ENCODE data around the gene FGD4.

Gene FGD4

GRCh38 chr12:32567296-32567674, 167.9 kb downstream of the FGD4 start:
- no peak for DNase-seq

- peak; percentile 53 for DNase-seq
These were observed 168.9 kb downstream of the FGD4 start for GRCh38 chr12:32568228-32568627.

GRCh38 chr12:32569259-32569658, 169.9 kb downstream of the FGD4 start:
- DNase-seq = peak; percentile 14

GRCh38 chr12:32574585-32574984, 175.2 kb downstream of the FGD4 start:
- peak; percentile 37 for DNase-seq

- no peak for DNase-seq
These were observed 178.0 kb downstream of the FGD4 start for GRCh38 chr12:32577328-32577727.

GRCh38 chr12:32583534-32583933, 184.2 kb downstream of the FGD4 start:
- no peak for DNase-seq

DNA sequence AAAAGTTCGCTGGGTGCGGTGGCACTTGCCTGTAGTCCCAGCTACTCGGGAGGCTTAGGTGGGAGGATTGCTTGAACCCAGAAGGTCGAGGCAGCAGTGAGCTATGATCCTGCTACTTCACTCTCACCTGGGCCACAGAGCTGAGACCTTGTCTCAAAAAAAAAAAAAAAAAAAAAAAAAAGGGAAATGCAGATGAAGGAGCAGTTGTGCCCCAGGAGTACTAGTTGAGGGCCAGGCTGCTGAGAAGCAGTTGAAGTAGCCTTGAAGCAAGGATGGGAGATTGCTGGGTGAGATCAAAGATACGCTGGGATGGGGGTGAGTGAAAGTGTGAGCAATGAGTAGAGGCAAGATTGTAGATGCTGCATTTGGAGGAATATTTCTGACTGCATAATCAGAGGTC, 186.3 kb downstream of the FGD4 start:
- no peak for DNase-seq

DNA sequence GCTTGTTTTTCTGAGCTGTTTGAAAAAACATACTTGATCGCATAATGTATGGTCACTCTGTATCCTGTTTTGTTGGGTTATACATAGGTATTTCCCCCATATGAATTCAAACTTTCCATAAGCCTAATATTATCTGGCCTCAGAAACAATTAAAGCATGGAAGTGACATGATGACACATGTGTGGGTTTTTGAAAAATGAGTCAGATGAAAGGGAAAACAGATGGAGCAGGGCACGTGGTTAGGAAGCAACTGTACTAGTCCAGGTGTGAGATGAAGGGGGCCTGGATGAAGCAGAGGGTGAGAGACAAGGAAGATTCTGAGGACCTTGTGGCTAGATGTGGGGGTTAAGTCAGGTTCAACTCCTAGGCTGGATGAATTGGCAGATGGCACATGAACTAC, 187.0 kb downstream of the FGD4 start:
- peak; percentile 43 for DNase-seq

DNA sequence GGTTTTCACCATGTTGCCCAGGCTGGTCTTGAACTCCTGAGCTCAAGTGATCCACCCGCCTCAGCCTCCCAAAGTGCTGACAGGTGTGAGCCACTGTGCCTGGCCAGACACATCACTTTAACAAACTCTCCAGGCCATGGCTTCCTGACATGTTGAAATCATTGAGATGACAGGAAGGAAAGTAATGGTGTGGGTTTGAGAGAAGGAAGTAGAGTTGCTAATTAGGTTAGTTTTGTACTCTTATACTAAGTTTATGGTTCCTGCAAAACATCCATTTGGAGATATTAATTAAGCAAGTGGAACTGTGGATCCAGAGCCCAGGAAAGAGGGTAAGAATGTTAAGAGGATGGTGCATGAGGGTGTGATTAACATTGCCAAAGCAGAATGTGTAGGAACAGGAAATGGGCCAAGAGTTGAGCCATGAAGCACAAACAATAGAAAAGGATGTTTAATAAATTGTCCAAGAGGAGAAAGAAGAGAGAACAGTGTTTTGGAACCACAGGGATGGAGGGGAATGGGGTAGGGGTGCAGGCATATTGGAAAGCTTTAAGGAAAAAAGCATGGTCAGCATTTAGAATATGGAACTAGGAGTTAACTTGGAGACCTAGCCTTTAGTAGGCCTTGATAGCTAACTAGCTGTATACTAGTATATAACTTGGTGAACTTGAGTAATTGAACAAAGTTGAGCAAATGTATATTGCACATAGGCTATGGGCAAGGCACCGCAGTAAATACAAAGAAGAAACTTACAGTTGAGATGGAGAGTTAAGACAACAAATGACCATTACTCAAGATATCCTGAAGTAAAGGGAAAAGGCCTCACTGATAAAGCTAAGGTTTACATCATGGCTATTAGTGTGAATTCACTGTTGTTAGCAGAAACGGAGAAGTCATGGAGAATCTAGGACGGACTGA, 188.5 kb downstream of the FGD4 start:
- no peak for DNase-seq

GRCh38 chr12:32588604-32589003, 189.2 kb downstream of the FGD4 start:
- DNase-seq = no peak

- DNase-seq = no peak
These were observed 190.0 kb downstream of the FGD4 start for GRCh38 chr12:32589165-32589865.

DNA sequence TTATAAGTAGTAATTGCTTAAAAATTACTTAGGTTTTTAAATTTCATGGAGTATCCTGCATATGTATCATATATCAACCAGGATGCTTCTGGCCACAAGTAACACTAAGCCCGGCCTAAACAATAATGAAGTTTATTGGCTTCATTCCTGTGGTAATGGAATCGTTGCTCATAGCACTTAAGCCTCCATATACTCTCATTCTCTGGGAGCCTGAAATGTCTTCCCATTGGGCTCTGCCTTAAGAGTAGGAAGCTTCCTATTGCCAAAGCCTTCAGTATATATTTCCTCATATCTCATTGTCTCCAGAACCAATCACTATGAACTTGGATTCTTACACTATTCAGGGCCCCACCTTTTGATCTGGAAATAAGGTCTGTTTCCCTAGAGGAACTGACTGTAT, 195.9 kb downstream of the FGD4 start:
- DNase-seq = no peak

DNA sequence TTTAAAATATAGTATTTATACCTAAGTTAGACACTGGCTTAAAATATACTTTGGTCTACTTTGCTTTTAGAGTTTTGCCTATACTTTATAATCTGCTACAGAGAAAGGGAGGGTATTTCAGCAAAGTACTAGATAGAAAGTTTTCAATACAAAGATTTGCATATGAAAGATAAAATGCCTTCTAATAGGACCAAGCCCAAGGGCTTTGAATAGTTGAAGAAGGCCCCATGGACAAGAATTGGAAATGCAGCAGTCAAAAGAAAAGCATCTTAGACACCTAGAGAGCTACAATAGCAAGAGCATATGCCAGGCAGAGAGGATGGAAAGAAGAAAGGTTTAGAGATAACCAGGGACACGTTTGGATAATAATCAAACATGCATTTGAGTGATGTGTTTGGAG, 196.7 kb downstream of the FGD4 start:
- DNase-seq = no peak

- no peak for DNase-seq
These were observed 199.3 kb downstream of the FGD4 start for GRCh38 chr12:32598688-32599087.

GRCh38 chr12:32600681-32601080, 201.3 kb downstream of the FGD4 start:
- DNase-seq = no peak

DNA sequence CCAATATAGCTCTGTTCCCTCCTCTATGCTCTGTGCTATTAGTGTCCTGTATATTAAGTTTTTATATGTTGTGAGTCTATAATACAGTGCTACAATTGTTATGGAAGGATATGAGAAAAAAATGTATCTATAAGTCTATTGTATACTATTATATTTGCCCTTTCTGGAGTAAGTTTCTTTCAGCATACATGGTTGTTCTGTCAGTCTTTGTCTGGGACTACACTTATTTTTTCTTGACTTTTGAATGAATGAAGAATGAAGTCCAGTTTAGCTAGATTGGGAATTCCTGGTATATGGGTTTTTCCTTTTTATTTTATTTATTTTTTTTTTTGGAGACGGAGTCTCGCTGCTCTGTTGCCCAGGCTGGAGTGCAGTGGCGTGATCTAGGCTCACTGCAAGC, 203.7 kb downstream of the FGD4 start:
- DNase-seq = no peak

DNA sequence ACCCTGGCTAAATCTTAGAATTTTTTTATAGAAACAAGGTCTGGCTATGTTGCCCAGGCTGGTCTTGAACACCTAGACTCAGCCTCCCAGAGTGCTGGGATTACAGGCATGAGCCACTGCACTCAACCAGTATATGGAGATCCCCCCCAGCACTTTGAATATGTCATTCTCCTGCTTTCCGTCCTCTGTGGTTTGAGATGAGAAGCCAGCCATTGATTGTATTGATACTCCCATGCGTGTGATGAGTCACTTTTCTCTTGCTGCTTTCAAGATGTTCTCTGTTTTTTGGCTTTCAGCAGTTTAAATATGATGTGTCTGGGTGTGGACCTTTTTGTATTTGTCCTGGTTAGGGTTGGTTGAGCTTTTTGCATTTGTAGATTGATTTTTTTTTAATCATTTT, 204.5 kb downstream of the FGD4 start:
- DNase-seq = no peak

- no peak for DNase-seq
These were observed 205.2 kb downstream of the FGD4 start for GRCh38 chr12:32604565-32604964.

- DNase-seq = no peak
These were observed 206.2 kb downstream of the FGD4 start for GRCh38 chr12:32605326-32606095.

- DNase-seq = no peak
These were observed 207.1 kb downstream of the FGD4 start for GRCh38 chr12:32606443-32606842.

DNA sequence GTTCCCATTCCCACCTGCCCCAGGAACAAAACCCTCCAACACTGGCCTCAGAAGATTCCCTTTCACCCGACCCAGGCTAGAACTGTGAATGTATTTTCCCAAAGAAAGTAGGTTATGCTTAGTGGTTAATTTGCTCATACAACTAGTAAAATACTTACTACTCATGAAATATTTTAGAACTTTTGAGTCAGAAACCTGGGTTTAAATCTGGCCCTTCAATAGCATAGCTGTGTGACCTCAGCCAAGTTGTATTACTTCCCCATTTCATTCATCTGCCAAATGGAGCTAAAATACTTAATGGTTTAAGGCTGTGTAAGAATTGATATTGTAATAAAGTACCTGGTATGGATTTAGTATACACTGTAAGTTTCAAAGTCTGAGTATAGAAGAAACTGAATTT, 210.6 kb downstream of the FGD4 start:
- DNase-seq = no peak

DNA sequence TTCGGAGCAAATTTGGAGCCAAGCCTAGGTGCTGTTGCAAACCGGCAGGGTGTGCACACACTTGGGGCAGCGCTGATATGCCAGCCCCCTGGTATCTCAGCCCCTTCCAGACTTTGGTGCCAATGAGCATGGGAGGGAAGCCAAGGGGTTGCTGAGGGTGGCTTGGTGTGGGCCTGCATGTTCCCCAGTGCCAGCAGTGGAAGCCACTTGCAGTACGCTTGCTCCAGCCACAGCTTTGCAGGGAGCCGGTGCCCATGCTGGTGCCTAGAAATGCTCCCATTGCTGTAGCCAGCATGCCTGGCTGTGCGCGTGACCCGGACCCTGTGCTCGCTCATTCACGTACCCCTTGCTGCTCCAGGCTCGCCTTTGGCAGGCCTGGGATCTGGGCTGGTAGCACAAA, 212.6 kb downstream of the FGD4 start:
- DNase-seq = no peak

Measured in NCI-H69 (cell line).